Measurements from ENCODE around the gene ELOVL6.

DNA sequence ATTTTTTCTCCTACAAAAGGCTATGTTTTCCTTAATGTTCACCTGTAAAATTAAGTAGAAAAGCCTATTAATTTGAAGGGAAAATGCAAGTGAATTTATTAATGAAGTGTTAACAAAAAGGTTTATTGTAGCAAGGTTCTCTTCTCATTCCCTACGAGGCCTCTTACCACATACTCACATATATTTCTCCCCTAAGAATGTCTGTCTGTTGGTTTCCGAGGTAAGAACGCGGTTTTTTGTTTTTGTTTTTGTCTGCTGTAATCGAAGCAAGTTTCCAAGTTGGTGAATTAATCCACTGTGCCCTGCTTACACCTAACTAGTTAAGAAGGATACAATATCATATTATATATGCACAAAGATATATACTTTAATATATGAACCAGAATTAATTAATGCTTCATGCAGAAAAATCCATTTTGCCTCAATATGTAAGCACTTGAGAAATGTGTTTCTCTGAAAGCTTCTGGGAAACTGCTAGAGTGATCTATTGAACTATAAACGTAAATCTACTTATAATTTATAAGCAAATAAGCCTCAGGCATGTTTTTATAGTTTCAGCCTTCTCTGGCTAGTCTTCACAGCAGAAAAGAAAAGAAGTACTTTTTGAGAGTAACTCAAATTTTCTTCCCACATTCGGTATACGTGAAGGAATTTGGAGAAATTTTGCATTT is 164.9 kb downstream of the ELOVL6 start:
- TF ChIP-seq POLR2AphosphoS5 (IDR thresholded peaks at IDR 0.05): no peak
- no peak for TF ChIP-seq RAD21 (conservative IDR thresholded peaks at IDR 0.05)
- TF ChIP-seq, protein P1, sequence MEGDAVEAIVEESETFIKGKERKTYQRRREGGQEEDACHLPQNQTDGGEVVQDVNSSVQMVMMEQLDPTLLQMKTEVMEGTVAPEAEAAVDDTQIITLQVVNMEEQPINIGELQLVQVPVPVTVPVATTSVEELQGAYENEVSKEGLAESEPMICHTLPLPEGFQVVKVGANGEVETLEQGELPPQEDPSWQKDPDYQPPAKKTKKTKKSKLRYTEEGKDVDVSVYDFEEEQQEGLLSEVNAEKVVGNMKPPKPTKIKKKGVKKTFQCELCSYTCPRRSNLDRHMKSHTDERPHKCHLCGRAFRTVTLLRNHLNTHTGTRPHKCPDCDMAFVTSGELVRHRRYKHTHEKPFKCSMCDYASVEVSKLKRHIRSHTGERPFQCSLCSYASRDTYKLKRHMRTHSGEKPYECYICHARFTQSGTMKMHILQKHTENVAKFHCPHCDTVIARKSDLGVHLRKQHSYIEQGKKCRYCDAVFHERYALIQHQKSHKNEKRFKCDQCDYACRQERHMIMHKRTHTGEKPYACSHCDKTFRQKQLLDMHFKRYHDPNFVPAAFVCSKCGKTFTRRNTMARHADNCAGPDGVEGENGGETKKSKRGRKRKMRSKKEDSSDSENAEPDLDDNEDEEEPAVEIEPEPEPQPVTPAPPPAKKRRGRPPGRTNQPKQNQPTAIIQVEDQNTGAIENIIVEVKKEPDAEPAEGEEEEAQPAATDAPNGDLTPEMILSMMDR (IDR thresholded peaks at IDR 0.05; ENCODE audit: poor library complexity, severe bottlenecking): no peak
- no peak for TF ChIP-seq TAF1 (IDR thresholded peaks at IDR 0.05; ENCODE audit: low read depth)
